Stimulated activated naive CD4-positive, alpha-beta T cell (primary cell): ENCODE results near the gene YTHDC1.
"Not testable (repeated sequence)": the region's sequence is repeated elsewhere in the genome, so short reads cannot be mapped to it uniquely, and the experiment has no call there.

ENCODE experiments used
- DNase-seq, 6 experiments: peaks; one replicate each; lab custom pipeline; 2025; lab: John Stamatoyannopoulos, UW

YTHDC1 gene

DNA sequence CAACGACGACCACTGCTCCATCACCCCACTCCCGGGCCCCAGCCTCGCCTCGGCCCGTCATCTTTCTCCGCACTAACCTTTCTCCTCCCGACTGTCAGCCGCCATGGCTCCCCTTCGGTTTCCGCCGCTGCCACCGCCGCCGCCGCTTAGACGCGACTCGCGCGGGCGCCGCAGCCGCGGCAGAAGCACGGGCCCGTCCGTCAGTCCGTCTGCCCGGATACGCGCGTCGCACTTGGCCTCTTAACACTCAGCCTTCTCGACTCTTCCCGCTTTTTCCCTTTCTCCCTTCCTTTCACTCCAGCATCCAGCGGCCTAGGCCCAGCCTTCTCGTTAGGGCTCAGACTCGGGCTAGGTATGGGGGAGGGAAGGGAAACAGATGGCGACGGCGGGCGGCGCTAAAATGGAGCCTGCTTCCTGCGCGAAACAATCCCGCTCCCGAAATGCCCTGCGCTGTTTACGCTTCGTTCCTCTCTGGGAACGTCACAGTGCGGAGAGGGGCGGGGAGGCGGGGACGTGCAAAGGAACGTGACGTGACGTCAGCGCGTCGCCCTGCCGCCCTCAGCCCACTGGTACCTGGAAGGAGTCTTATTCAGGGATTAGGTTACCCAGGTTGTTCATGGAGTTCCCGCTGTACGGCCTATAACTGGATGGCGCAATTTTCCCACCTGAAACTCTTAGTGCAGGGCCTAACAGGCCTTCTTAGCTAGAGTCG, at the start of gene YTHDC1:
YTHDC1 (minus strand) TSS at position 442 of the 712 bp plus-strand sequence; CDS start at position 105, 337 bp downstream.
- DNase-seq: peak; percentile 91 to 94 (median 92)

DNA sequence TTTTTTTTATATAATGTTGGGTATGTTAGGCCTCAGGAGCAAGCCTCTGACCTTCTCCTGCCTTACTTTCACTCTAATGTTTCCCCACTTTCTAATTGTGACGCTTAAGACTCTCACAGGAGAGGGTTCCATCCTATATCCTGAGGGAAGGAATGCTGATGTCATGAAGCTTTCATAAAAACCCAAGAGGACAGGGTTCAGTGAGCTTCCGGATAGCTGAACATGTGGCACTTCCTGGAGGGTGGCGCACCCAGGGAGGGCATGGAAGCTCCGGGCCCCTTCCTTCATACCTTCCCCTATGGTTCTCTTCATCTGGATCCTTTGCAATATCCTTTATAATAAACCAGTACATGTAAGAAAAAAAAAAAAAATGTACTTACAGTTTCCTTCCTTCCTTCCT, 49.4 kb upstream of the YTHDC1 start:
- no peak for DNase-seq

DNA sequence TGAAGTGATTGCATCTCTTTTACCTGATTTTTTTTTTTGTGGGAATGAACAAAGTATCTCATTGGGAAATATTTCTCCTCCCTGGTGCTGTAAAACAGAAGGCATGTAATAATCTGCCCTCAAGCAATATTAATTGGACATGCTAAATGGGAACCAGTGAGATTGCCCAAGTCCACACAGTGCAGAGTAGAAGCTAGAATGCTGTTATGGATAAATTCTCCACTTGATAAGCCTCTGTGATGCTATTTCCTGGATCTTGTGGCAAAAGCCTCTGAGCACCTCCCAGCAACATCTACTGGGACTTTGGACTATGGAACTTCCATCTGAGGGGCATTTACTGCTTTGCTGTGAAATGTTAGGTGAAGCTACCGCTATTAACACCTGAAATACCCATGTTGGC, 46.9 kb upstream of the YTHDC1 start:
- no peak for DNase-seq

DNA sequence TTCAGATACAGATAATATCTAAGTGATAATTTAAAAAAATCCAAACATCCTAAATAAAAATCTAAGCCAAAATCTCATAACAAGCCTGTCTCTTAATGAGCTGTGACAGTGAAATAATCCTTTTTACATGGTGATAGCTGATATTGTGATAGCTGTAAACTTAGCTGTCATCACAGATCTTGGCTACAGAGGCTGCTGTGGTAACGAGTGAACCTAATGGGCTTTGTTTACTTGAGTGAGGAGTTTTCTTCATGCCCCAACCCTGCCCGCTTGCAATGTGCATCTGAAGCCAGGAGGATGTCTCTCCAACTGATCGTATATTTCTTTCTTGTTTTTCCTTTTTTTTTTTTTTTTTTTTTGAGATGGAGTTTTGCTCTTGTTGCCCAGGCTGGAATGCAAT, 41.5 kb upstream of the YTHDC1 start:
- no peak for DNase-seq

DNA sequence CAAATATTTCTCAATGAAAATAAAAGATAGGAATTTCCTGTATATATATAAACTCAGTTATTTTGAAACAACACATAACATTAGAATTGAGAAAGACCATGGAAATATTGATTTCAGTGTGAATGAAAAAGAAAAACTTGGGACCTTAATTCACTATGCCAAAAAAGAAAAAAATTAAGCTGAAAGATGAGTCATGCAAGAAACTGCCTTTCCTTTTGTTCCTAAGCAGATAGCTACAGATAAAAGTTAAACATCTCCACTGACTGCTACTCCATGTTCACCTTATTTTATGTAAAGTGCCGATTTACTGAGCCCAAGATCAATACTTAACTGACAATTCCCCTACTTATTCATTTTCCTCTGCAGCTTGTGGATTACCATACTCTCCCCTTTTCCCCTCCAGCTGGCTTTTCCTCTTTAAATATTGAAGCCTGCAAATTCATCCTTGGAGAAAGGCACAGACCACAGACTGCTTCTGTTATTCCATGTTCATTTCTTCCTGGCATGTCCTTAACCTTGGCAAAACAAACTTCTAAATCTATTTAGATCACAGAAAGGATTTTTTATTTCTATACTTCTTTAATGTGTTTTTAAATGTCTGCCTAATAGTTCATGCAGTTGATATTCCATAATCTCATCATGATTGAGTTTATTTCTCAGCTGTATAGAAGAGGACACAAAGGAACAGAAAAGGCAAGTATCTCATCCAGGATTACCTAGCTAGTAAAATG, 40.5 kb upstream of the YTHDC1 start:
- DNase-seq: no peak

DNA sequence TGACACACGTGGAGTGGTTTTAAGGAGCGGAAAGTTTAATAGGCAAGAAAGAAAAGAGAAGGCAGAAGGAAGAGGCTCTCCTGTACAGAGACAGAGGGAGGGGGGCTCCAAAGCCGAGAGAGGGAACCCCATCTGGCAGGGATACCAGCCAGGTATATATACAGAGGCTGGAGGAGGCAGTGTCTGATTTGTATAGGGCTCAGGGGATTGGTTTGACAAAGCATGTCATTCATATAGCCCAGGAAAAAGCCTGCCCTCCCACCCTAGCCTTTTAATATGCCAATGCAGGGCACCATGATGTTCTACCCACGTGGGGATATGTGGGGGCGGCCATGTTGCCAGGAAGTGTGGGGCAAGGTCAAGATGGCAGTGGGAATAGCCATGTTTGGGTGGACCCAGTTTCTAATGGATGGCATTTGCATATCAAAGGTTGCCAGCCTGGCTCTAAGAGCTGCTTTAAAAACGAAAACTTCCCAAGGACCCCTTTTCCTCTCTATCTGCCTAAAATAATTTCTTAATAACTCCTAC, 39.6 kb upstream of the YTHDC1 start:
- not testable (repeated sequence) for DNase-seq

DNA sequence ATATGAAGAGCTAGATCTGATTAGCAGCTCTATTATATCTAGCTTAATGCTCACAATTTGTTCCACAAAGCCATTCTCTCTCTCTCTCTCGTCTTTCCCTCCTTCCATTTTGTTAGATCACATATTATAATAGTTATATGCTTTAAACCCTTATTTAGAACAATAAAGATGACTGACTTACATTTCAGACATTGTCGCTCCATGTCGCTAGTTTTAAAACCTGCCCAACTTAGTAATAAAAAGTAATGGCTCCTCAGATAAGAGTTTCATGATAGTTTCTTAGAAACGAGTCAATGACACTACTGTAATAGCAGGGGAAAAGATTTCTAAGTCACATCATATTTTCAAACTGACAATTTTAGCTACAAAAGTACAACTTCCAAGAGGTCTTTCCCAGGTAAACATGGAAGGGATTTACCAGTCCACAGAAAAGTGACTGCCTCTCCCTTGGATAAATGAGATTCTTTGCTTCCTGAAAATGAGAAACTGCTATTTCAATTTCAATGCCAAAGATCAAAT, 38.5 kb upstream of the YTHDC1 start:
- DNase-seq: no peak

DNA sequence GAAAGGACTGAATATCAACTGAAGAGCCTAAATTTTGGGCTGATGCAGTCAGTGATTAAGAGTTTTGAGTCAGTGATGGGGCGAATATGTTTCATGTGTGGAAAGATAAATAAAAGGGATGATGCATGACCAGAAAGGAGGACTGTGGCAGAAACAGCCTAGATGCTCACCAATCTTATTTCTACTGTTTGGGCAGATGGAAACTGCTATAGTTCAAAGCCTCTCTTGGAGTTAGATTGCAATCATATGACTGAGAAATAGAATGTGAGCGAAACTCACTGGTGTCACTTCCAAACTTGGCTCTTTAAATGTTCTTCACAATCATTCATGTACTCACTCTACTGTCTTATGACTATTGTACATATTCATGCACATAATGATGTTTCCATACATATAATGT, 35.4 kb upstream of the YTHDC1 start:
- no peak for DNase-seq

DNA sequence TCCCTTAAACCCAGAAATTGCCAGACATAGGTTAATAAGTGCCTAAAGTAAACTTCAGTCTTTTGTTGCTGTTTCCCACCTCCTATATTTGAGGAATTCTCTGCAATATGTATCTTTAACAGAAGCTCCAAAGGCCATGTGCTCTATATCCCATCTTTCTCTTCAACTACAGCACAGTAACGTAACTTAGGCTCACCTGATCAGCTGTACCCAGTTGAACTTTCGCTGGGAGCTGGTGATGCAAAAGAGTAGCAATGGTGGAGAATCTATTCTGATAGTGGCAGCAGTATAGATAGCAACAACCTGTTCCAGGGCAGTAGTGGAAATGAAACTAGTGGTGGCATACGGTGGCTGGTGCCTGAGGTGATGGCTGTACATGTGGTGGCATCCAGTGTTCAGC, 33.2 kb upstream of the YTHDC1 start:
- DNase-seq: no peak

DNA sequence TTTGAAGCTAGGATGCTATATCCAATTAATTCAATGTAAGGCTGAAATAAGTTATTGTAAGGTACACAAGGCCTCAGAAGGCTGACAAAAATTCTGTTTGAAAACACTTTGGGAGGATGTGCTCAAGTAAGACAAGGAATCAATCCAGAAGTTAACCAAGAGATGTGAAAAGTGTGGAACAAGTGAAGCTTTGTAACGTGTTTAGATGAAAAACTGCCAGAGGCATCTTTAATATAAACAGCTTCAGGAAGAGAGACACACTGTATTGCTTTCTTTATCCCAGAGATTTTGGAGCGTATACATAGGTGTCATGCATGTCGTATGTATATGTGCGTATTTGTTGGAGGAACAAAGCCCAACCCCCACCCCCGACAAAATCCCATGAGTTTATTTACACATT, 28.3 kb upstream of the YTHDC1 start:
- no peak for DNase-seq

DNA sequence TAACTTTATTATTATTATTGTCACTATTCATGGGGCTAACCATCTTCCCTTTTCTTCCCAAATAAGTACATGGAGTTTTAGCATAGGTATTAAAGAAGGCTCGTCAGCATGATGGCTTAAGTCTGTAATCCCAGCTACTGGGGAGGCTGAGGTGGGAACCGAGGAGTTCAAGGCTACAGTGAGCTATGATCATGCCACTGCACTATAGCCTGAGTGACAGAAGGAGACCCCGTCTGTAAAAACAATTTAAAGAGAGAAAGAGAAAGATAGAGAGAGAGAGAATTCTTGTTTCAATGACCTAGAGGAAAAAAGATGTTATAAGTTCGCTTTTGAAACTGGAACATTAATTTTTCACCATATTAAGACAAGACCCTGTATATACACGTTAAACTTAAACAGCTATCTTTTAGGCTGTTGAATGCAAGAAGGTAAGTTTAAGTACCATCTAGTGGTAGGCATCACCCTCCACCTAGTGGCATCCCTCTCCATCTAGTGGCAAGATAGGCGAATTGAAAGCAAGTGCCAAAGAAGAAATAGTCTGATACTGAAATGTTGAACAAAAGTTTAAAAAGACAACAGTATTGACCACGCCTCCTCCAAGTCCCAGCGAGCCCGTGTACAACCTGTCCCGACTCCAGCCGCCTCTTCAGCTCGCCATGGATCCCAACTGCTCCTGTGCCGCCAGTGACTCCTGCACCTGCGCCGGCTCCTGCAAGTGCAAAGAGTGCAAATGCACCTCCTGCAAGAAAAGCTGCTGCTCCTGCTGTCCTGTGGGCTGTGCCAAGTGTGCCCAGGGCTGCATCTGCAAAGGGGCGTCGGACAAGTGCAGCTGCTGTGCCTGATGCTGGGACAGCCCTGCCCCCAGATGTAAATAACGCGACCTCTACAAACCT, 26.0 kb upstream of the YTHDC1 start:
- peak; percentile 14 to 70 (median 48) for DNase-seq

DNA sequence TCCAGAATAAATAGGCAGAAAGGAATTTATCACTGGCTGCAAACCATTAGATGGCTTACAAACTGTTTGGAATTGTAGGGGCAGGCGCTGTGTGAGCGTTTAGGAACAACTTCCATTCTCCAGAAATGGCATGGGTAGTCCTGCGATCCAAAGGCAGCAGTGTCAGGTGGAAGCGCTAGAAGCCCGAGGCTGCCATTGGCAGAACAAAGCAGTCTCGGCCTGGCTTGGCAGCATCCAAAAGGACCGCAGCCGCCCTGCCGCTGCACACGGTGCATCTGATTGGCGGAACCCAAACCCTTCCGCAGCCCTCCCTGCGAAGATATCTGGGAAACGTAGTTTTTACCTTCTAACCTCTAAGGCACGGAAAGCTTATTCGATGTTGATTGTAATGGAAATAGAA, 23.6 kb upstream of the YTHDC1 start:
- DNase-seq: peak; percentile 30 to 65 (median 47)

DNA sequence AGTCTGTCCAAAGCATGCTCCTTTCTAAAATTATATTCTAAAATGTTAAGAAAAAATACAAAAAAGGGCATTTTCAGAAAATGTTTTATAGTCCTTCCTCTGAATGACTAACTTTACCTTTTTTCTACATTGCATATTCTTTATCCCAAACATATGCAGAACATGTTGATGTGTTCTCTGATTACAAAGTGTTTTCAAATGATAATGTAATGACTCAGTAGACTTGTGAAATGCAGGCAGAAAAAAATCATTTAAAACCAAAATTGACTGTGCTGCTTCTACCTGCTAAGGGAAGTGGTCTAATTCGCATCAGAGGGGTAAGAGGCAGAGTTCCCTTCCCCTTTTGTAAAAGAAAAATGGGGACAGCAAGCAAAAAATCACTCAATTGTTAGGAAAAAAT, 22.7 kb upstream of the YTHDC1 start:
- DNase-seq: no peak

DNA sequence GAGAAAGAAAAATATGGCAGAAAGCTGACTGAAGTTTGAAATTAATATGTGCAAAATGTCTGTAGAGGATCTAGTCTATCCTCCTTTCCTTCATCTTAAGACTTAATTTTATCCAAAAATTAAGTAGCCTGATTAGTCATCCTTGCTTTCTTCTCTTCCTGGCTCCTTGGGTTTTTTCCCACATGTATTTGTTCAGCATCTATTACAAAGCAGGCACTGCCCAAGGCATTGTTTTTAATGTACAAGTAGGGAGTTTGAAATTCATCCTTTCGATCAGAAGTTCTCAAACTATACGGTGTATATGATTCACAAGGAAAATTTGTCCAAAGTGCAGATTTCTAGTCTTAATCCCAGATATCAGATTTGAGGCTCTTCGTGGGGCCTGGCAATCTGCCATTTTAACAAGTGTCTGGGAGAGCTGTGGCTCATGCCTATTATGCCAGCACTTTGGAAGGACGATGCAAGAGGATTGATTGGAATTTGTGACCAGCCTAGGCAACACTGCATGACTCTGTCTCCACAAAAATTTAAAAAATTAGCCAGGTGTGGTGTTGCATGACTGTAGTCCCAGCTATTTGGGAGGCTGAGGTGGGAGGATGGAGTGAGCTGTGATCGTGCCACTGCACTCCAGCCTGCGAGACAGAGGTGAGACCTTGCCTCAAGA, 19.4 kb upstream of the YTHDC1 start:
- no peak for DNase-seq

DNA sequence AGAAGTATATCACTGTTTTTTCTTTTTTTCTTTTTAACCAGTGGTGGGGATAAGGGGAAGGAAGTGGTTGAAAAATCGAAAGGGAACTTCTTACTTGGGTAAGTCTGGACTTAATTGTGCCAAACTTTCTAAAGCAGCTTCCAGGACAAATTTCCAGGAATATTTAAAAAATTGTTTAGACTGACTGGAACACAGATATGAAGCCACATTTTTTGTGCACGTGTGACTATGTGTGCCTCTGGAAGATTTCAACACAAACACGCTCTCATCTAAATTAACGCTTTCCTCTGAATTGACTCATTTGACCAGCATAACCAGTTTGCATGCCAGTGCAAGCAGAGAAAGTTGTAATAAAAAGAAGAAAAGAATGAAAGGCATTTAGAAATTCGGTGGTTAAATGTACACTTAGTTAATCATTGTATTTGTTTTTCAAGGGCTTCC, 18.8 kb upstream of the YTHDC1 start:
- DNase-seq: no peak

DNA sequence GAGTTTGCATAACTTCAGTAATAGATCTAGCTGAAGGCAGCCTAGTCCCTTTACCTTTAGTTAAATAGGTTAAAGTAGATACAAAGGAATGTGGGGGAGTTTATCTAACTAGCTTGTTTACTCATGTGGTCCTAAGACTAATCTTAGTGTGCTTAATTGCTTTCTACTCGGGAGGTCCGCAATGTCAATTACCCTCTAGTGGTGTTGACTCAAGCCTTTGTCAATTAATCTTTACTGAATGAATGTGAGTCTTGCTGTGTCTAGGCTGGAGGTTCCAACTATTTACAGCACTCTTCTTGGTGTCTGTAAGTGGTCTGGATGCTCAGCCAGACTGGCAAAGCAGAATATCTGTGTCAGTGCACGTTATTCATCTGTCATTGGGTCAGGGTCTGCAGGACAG, 17.9 kb upstream of the YTHDC1 start:
- no peak for DNase-seq

DNA sequence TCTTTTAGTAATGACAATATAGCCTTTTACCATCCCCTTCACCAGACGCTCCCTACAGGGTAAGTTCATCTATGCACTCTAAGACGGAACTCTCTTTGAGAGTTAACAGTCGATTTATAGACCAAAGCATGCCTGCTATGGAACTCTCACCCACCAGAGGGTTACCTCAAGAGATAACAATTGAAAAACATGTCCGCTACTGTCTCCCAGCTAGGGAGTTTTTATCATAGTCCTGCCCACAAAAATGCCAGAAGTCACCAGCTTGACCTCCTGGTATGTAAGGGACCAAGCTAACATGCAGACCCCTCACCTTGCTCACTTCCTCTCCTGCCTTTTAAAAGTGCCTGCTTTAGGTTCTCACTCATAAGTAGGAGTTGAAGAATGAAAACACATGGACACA, 16.7 kb upstream of the YTHDC1 start:
- no peak for DNase-seq

DNA sequence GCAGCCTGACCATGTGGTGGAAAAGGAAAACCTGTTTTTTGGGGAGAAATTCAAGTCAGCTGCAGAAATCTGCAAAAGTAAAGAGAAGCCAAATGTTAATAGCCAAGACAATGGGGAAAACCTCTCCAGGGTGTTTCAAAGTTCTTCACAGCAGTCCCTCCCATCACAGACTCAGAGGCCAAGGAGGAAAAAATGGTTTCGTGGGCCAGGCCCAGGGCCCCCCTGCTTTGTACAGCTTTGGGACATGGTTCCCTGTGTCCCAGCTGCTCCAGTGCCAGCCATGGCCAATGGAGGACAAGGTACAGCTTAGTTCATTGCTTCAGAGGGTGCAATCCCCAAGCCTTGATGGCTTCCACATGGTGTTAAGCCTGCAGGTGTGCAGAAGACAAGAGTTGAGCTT, 15.2 kb upstream of the YTHDC1 start:
- no peak for DNase-seq

DNA sequence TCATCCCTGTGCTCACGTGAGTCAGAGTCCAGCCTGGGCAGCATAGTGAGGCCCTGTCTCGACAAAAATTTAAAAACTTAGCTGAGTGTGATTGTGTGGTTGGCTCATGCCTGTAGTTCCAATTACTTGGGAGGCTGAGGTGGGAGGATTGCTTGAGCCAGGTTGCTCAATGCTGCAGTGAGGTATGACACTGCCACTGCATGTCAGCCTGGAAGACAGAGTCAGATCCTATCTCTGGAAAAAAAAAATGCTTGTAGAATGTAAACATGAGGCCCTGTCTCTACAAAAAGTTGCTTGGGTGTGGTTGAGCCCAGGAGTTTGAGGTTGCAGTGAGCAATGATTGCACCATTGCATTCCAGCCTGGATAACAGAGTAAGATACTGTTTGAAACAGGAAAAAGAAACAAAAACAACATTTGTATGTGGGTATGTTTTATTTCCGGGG, 11.3 kb upstream of the YTHDC1 start:
- no peak for DNase-seq

DNA sequence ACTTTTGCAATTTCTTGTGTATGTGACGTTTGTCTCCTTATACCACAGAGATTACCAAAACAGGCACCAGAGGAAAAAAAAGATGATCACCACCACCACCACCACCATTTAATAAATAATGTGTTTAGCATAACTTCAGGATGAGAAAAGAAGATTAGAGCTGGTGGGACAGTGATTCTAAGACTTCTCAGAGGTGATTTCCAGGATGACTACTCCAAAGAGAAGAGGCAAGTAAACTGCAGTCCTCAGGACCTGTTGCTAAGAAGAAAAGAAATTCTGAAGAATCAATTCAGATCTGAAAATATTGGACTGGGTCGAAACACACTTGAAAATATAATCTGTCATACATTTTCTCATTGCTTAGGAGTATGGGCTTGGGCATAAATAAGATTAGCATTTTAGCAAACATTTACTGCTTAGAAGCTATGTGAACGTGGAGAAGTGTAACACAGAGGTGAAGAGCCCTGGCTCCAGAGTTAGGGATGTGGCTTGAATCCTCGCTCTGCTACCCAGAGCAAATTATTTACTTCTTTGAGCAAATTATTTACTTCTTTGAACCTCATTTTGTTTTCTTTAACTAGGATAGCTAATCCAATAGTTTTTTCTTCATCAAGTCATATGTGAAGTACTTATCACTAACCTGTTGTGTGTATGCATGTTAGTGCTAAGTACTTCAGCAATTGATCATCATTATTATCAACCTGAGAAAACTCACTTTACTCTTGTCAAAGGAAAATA, 10.5 kb upstream of the YTHDC1 start:
- no peak for DNase-seq

DNA sequence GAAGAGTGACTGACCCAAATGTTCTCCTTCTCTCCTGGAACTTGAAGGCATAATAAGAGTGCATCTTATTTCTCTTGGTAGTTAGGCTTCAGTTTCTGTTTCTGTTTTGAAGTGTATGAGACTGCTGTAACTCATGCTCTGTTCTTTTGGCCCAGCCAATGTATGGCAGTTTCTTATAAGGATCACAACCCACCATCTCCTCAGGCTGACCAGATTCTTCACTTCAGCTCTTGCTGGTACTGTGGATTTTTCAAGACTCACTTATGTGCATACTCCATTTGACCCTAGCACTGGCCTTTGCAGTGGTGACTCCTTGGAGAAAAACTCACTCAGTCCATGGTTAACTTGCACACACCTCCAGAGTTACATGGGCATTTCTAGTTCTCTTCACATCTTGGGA, 9.6 kb upstream of the YTHDC1 start:
- DNase-seq: no peak
